GM21447 (cell line): ENCODE results near the gene CIAO2A.
"Not testable (repeated sequence)": the region's sequence is repeated elsewhere in the genome, so short reads cannot be mapped to it uniquely, and the experiment has no call there.

Experiments used
- ATAC-seq: cut with Tn5 transposase; IDR thresholded peaks from one replicate; pipeline ENCODE4 v1.9.1; 2021; ENCODE audit not compliant: unreplicated experiment

The CIAO2A gene

GRCh38 chr15:64112073-64112772, 18.6 kb upstream of the CIAO2A start:
- ATAC-seq, result no peak

GRCh38 chr15:64111679-64112050, 18.0 kb upstream of the CIAO2A start:
- ATAC-seq, result no peak

- peak; percentile 72 for ATAC-seq
Observed at GRCh38 chr15:64110950-64111678, 17.5 kb upstream of the CIAO2A start.

- ATAC-seq, result not testable (repeated sequence)
Observed at GRCh38 chr15:64110108-64110701, 16.6 kb upstream of the CIAO2A start.

- ATAC-seq, result no peak
Observed at GRCh38 chr15:64107337-64107736, 13.7 kb upstream of the CIAO2A start.

- no peak for ATAC-seq
Observed at GRCh38 chr15:64105113-64105704, 11.6 kb upstream of the CIAO2A start.

- no peak for ATAC-seq
Observed at GRCh38 chr15:64102497-64102896, 8.9 kb upstream of the CIAO2A start.

- no peak for ATAC-seq
Observed at GRCh38 chr15:64100958-64101357, 7.3 kb upstream of the CIAO2A start.

GRCh38 chr15:64099379-64099778, 5.7 kb upstream of the CIAO2A start:
- ATAC-seq, result no peak

GRCh38 chr15:64096668-64097384, 3.2 kb upstream of the CIAO2A start:
- no peak for ATAC-seq

GRCh38 chr15:64095795-64096667, 2.4 kb upstream of the CIAO2A start, which contains the start of gene SNX1:
Gene SNX1, plus strand, starts transcription at chr15:64095982. Its CDS starts 32 bp downstream, at chr15:64096014.
- peak; percentile 35 for ATAC-seq

- ATAC-seq, result no peak
Observed at GRCh38 chr15:64095431-64095794, 1.8 kb upstream of the CIAO2A start.

- ATAC-seq, result peak; percentile 20
Observed at GRCh38 chr15:64092864-64093626, 593 bp downstream of the CIAO2A start.

- ATAC-seq, result no peak
Observed at GRCh38 chr15:64092075-64092820, 1.4 kb downstream of the CIAO2A start.

- no peak for ATAC-seq
Observed at GRCh38 chr15:64090527-64090926, 3.1 kb downstream of the CIAO2A start.

- ATAC-seq, result no peak
Observed at GRCh38 chr15:64089543-64090280, 3.9 kb downstream of the CIAO2A start.

GRCh38 chr15:64082757-64083156, 10.9 kb downstream of the CIAO2A start:
- no peak for ATAC-seq

- not testable (repeated sequence) for ATAC-seq
Observed at GRCh38 chr15:64073496-64073895, 20.1 kb downstream of the CIAO2A start.
